NCI-H2227 (cell line): ENCODE data around the gene ADAMTS2.

Experiments
- DNase-seq: peaks from one replicate; lab custom pipeline; 2025; ENCODE audit not compliant: unreplicated experiment; lab: John Stamatoyannopoulos, UW

The ADAMTS2 gene

GRCh38 chr5:179165421-179166170, 179.7 kb downstream of the ADAMTS2 start:
- no peak for DNase-seq

GRCh38 chr5:179164331-179165311, 180.6 kb downstream of the ADAMTS2 start:
- no peak for DNase-seq

- no peak for DNase-seq
Observed at GRCh38 chr5:179163236-179164155, 181.8 kb downstream of the ADAMTS2 start.

GRCh38 chr5:179162351-179163235, 182.7 kb downstream of the ADAMTS2 start:
- no peak for DNase-seq

- DNase-seq: no peak
Observed at GRCh38 chr5:179161901-179162300, 183.4 kb downstream of the ADAMTS2 start.

GRCh38 chr5:179160584-179160983, 184.7 kb downstream of the ADAMTS2 start:
- no peak for DNase-seq

- DNase-seq: no peak
Observed at GRCh38 chr5:179158556-179158955, 186.7 kb downstream of the ADAMTS2 start.

- DNase-seq: no peak
Observed at GRCh38 chr5:179154991-179155955, 190.0 kb downstream of the ADAMTS2 start.

- no peak for DNase-seq
Observed at GRCh38 chr5:179154346-179154990, 190.8 kb downstream of the ADAMTS2 start.

GRCh38 chr5:179153921-179154345, 191.3 kb downstream of the ADAMTS2 start:
- DNase-seq: no peak

GRCh38 chr5:179153341-179153901, 191.8 kb downstream of the ADAMTS2 start:
- no peak for DNase-seq

GRCh38 chr5:179152941-179153340, 192.3 kb downstream of the ADAMTS2 start:
- DNase-seq: no peak

GRCh38 chr5:179152144-179152895, 192.9 kb downstream of the ADAMTS2 start:
- DNase-seq: no peak

GRCh38 chr5:179151286-179152118, 193.8 kb downstream of the ADAMTS2 start:
- no peak for DNase-seq

GRCh38 chr5:179150011-179150410, 195.2 kb downstream of the ADAMTS2 start:
- no peak for DNase-seq

- no peak for DNase-seq
Observed at GRCh38 chr5:179149278-179149677, 196.0 kb downstream of the ADAMTS2 start.
